Pancreas (tissue), 10 donors: ENCODE measurements around the gene HES2. TPM values are rescaled to one million over a fixed set of nuclear protein-coding genes. Genes with fewer than 3 reads are reported as not detected.
A peak's percentile ranks its signal among the peaks of the same experiment; 100 is the strongest.

Source experiments
- ATAC-seq, 4 donors: fragments of 200-7000 bp; cut with Tn5 transposase; one replicate each; pipeline versions ENCODE4 v1.8.0 to v1.9.1; 2020; ENCODE audit warnings: mild to moderate bottlenecking in 4 of 4, moderate library complexity in 4 of 4
- DNase-seq, 6 donors: peaks; one replicate each; pipeline ENCODE4 v3.0.0-alpha.2; 2020
- FAIRE-seq: peaks from 2 replicates; lab custom pipeline; 2012; peaks lifted over from hg19 to GRCh38; lab: Jason Lieb, UNC
- H3K27ac ChIP-seq, 4 donors: fragments of 200-600 bp; sonication (generic); 1 replicate in 3 of 4; 2 replicates in 1 of 4; pipeline versions ENCODE4 v1.5.0 to v1.8.0; 2020
- H3K27me3 ChIP-seq, 4 donors: fragments of 200-600 bp; one replicate each; pipeline ENCODE4 v1.8.0; 2021
- H3K36me3 ChIP-seq, 3 donors: fragments of 200-600 bp; sonication (generic) in 1 of 3; one replicate each; pipeline versions ENCODE4 v1.5.0 to v1.8.0; 2020 to 2021
- H3K4me1 ChIP-seq, 3 donors: fragments of 200-600 bp; one replicate each; pipeline ENCODE4 v1.8.0; 2021
- H3K4me3 ChIP-seq, 4 donors: fragments of 200-600 bp; sonication (generic) in 2 of 4; one replicate each; pipeline versions ENCODE4 v1.5.0 to v1.8.0; 2020 to 2021
- H3K9me3 ChIP-seq, 4 donors: fragments of 200-600 bp; one replicate each; pipeline ENCODE4 v1.8.0; 2021
- WGBS, 2 donors: extraction: QIAGEN DNeasy Blood & Tissue Kit; methylation state at CpG; one replicate each; pipeline ENCODE4 v1.1.7; 2013; 5-methylcytosine and 5-hydroxymethylcytosine counted together
- intact Hi-C, 3 donors: fragments of 100-400 bp; cut with DNase I; formaldehyde crosslinking; loops; one replicate each; pipeline versions ENCODE4 v1.11.1 to v1.14.2; 2022
- polyA plus RNA-seq, 2 donors: library from polyadenylated mRNA; stranded (reverse); fragments of 200-250 nt; gene quantifications; one replicate each; pipeline ENCODE4 v1.2.3, GENCODE V29; 2013
- total RNA-seq, 6 donors: library from RNA; stranded (reverse); fragmentation: NEBNext Ultra II Directional in 4 of 6; extraction: Animal tissue kit (Norgen Biotek cat#: 25700) in 4 of 6; gene quantifications; one replicate each; pipeline versions ENCODE4 v1.2.1 to v1.2.4, GENCODE V29; 2021 to 2023
- TF ChIP-seq, protein P1 (sequence below), 4 donors: fragments of 200-600 bp; sonication (generic) in 3 of 4; IDR thresholded peaks; one replicate each; pipeline versions ENCODE4 v1.5.0 to v1.8.0; 2021; ENCODE audit warnings: antibody characterized with exemption in 4 of 4
- donor health status: healthy with polysubstance abuse.
- donor health status: DM: no; HTN: no; CAD: no; lungs with moderate emphysema.
- donor health status: DM: no; HTN: no; CAD: no.
- donor health status: control.
- donor health status: control.
- donor health status: Bipolar disorder and iron deficiency.
- donor health status: DM: yes; HTN: yes; CAD: no.
- donor health status: DM: no; HTN: no; CAD: no.
- donor health status: DM: no; HTN: no; CAD: no.
- donor health status: DM: yes; HTN: yes; CAD: no.

Gene HES2
- total RNA-seq (under 1 TPM in 3 of 6 donors, not detected in 3; 0.03 to 0.31 (median 0.09) TPM), polyA plus RNA-seq (not detected)

DNA sequence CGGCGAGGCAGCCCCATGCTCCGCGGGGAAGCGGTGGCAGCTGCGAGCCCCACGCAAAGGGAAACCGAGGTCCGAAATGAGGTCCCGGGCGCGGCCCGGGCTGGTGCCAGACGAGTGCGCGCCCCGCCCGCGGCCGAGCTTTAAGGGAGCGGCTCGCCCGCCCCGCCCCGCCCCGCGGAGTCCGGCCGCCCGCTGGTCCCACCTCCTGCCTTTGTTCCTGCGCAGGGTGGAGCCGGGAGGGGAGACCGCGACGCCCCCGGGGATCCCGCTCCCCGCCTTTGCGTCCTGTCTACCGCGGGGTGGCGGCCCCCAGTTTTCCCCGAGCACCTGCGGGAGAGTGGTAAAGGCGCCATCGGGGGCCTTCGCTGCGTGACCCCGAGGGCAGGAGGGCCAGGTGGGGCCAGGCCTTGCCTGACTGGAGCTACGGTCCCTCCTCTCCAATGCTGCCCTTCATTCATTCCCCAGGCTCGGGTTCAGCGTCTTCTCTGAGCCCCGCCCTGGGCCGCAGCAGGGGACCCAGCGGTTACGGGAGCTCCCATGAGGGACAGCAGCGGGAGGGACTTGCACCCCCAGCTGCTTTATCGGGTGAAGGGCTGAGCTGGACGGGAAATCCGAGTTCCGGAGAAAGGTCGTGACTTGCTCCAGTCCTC, at the start of gene HES2:
HES2 (minus strand) TSS at position 116 of the 650 bp plus-strand sequence; CDS start at position 17, 99 bp downstream.
- Histone ChIP-seq H3K27ac (no peak within 1 kb of the TSS), H3K4me3 (peak within 1 kb of the TSS in 3 of 4 donors; percentile 10 to 43 (median 23)), H3K36me3 (no peaks in the 10 kb centered on the region), H3K27me3 (peaks cover 0 to 36% (median 13%) of the 10 kb centered on the region in 4 donors), H3K4me1 (peaks cover 7 to 24% (median 11%) of the 10 kb centered on the region in 3 donors), H3K9me3 (no peaks in the 10 kb centered on the region)
- intact Hi-C loops, result no loop called here
- TF ChIP-seq, protein P1, sequence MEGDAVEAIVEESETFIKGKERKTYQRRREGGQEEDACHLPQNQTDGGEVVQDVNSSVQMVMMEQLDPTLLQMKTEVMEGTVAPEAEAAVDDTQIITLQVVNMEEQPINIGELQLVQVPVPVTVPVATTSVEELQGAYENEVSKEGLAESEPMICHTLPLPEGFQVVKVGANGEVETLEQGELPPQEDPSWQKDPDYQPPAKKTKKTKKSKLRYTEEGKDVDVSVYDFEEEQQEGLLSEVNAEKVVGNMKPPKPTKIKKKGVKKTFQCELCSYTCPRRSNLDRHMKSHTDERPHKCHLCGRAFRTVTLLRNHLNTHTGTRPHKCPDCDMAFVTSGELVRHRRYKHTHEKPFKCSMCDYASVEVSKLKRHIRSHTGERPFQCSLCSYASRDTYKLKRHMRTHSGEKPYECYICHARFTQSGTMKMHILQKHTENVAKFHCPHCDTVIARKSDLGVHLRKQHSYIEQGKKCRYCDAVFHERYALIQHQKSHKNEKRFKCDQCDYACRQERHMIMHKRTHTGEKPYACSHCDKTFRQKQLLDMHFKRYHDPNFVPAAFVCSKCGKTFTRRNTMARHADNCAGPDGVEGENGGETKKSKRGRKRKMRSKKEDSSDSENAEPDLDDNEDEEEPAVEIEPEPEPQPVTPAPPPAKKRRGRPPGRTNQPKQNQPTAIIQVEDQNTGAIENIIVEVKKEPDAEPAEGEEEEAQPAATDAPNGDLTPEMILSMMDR (IDR thresholded peaks at IDR 0.05), result no peak
- peak in 3 of 4 donors; percentile 16 to 49 (median 26) for ATAC-seq
- WGBS, 2 donors, result 2 to 3% methylated on average over 61 to 62 of the region's 62 CpGs
- FAIRE-seq, result no peak
- peak in 2 of 6 donors; percentile 67 to 70 for DNase-seq

- no peak for FAIRE-seq
- Histone ChIP-seq H3K27ac (no peak overlapping the region), H3K4me1 (no peaks in the 10 kb centered on the region), H3K4me3 (no peak overlapping the region), H3K36me3 (no peaks in the 10 kb centered on the region), H3K27me3 (no peaks in the 10 kb centered on the region), H3K9me3 (no peaks in the 10 kb centered on the region)
- no peak for ATAC-seq
- intact Hi-C loops, result no loop called here
- WGBS, 2 donors, result 86 to 92% methylated on average over 13 of the region's 13 CpGs
- TF ChIP-seq, protein P1 (IDR thresholded peaks at IDR 0.05), result no peak
- DNase-seq, result peak in 2 of 6 donors; percentile 9 to 58
Measured at GRCh38 chr1:6468729-6469461, 49.2 kb upstream of the HES2 start.

DNA sequence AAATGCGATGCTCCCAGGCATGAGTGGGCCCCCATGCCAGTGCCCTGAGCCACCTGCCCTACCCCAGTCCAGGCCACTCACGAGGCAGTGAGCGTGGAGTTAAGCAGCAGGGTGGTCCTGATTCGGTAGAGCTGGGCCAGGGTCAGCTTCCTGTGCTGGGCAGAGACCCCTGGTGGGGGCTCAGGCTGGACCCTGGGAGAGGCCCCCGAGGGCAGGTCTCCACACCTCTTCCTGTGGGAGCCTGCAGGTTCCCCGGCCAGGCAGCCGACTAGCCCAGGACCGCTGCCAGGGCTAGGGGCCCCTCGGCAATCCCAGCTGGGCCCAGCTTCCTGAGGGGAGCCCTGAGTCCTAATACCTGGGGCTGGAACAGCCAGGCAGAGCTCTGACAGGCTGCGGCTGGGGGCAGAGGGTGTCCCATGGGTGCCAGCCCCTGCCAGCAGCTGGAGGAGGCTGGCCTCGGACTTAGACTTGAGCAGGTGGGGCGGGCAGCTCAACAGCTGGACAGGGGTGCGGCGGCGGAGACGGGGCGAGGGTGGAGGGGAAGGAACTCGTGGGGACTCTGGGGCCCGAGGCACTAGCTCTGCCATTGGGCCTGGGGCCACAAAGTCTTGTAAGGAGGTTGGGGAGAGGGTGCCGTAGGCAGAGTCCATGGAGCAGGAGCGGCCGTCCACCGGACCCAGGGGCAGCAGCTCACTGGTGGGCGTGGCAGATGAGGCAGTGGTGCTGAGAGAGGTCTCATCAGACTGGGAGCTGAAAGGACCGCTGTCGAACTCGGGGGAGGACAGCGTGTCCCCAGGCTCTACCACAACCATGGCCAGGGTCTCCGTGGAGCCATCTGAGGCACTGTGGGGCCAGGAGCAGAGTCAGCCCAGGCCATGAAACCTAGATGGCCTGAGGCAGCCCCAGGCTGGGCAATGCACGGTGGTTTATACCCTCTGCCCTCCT, 48.3 kb upstream of the HES2 start:
- TF ChIP-seq, protein P1 (IDR thresholded peaks at IDR 0.05), result no peak
- no peaks in the 10 kb centered on the region for H3K4me1 ChIP-seq
- no peaks in the 10 kb centered on the region for H3K27me3 ChIP-seq
- no peak overlapping the region for H3K27ac ChIP-seq
- no peak for FAIRE-seq
- intact Hi-C loops, result no loop called here
- peak in 2 of 6 donors; percentile 17 to 71 for DNase-seq
- H3K9me3 ChIP-seq, result no peaks in the 10 kb centered on the region
- H3K36me3 ChIP-seq, result no peaks in the 10 kb centered on the region
- no peak overlapping the region for H3K4me3 ChIP-seq
- ATAC-seq, result no peak
- WGBS, 2 donors, result 89 to 91% methylated on average over 29 to 30 of the region's 30 CpGs

- intact Hi-C loops, result no loop called here
- 94% methylated on average over 12 of the region's 12 CpGs for WGBS, 2 donors
- no peaks in the 10 kb centered on the region for H3K9me3 ChIP-seq
- DNase-seq (peak in 1 of 6 donors; percentile 60), ATAC-seq (no peak), FAIRE-seq (no peak)
- TF ChIP-seq, protein P1 (IDR thresholded peaks at IDR 0.05), result no peak
- H3K27me3 ChIP-seq, result no peaks in the 10 kb centered on the region
- no peaks in the 10 kb centered on the region for H3K36me3 ChIP-seq
- no peaks in the 10 kb centered on the region for H3K4me1 ChIP-seq
- H3K27ac ChIP-seq, result no peak overlapping the region
- no peak overlapping the region for H3K4me3 ChIP-seq
Measured at GRCh38 chr1:6467224-6467623, 47.5 kb upstream of the HES2 start.
